Measurements from ENCODE around the gene SLC19A1.

Gene SLC19A1

GRCh38 chr21:45482899-45483821, 59.1 kb downstream of the SLC19A1 start:
- TF ChIP-seq RAD21 (IDR thresholded peaks at IDR 0.05; ENCODE audit: low read depth) (no peak), TCF12 (IDR thresholded peaks at IDR 0.05; ENCODE audit: low read depth) (no peak), TEAD4 (IDR thresholded peaks at IDR 0.05) (no peak), EGR1 (IDR thresholded peaks at IDR 0.05) (no peak), CEBPB (IDR thresholded peaks at IDR 0.05) (no peak), EP300 (IDR thresholded peaks at IDR 0.05; ENCODE audit: borderline replicate concordance) (no peak), YY1 (IDR thresholded peaks at IDR 0.05; ENCODE audit: low read depth) (no peak), FOXM1 (IDR thresholded peaks at IDR 0.05; ENCODE audit: borderline replicate concordance, low read depth) (no peak)
- TF ChIP-seq, protein P1, sequence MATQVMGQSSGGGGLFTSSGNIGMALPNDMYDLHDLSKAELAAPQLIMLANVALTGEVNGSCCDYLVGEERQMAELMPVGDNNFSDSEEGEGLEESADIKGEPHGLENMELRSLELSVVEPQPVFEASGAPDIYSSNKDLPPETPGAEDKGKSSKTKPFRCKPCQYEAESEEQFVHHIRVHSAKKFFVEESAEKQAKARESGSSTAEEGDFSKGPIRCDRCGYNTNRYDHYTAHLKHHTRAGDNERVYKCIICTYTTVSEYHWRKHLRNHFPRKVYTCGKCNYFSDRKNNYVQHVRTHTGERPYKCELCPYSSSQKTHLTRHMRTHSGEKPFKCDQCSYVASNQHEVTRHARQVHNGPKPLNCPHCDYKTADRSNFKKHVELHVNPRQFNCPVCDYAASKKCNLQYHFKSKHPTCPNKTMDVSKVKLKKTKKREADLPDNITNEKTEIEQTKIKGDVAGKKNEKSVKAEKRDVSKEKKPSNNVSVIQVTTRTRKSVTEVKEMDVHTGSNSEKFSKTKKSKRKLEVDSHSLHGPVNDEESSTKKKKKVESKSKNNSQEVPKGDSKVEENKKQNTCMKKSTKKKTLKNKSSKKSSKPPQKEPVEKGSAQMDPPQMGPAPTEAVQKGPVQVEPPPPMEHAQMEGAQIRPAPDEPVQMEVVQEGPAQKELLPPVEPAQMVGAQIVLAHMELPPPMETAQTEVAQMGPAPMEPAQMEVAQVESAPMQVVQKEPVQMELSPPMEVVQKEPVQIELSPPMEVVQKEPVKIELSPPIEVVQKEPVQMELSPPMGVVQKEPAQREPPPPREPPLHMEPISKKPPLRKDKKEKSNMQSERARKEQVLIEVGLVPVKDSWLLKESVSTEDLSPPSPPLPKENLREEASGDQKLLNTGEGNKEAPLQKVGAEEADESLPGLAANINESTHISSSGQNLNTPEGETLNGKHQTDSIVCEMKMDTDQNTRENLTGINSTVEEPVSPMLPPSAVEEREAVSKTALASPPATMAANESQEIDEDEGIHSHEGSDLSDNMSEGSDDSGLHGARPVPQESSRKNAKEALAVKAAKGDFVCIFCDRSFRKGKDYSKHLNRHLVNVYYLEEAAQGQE (IDR thresholded peaks at IDR 0.05; ENCODE audit: low read depth), result no peak
- TF ChIP-seq, protein P2, sequence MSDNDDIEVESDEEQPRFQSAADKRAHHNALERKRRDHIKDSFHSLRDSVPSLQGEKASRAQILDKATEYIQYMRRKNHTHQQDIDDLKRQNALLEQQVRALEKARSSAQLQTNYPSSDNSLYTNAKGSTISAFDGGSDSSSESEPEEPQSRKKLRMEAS (IDR thresholded peaks at IDR 0.05), result no peak

DNA sequence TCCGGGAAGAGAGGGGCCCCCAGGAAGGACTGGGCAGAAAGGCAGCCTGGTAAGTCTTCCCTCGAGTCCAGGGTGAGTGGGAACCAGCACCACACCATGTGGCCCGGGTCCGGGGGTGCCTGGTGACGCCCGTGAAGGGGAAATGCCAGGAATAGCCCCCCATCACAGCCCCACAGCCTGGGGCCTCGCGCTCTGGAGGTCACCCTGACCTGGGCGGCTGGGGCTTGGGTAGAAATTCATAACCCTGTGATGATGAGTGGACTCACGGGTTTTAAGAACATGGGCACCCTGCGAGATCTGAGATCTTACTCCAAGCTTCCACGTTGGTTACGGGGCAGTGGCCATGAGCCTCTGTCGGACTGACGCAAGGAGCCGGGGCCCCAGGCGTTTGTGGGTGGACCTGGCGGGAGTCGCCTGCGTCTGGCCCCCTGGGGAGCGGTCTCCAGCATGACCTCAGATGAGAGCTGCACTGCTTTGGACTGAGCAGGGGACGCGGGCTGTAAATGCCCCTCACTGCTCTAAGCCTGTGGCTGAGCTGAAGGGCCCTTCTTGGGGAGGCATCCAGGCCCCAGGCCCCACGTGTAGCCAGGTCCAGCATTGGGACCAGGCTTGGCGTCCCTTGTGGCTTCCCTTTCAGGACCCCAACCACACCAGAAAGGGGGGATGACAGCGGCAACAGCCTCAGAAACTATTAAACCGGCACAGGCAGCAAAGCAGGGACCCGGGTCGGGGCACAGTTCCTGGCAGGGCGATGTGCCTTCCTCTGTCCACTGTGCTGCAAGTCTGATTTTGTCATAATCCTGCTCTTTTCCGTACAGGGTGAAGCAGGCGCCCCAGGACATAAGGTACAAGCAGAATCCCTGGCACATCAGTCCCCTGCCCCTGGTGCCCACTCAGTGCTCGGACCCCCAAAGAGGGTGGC, 60.0 kb downstream of the SLC19A1 start:
- TF ChIP-seq NFIC (IDR thresholded peaks at IDR 0.05) (no peak), RAD21 (IDR thresholded peaks at IDR 0.05; ENCODE audit: low read depth) (no peak), TEAD4 (IDR thresholded peaks at IDR 0.05) (no peak), YY1 (IDR thresholded peaks at IDR 0.05; ENCODE audit: low read depth) (no peak), EP300 (IDR thresholded peaks at IDR 0.05; ENCODE audit: borderline replicate concordance) (no peak), TCF12 (IDR thresholded peaks at IDR 0.05; ENCODE audit: low read depth) (no peak)
- TF ChIP-seq, protein P3, sequence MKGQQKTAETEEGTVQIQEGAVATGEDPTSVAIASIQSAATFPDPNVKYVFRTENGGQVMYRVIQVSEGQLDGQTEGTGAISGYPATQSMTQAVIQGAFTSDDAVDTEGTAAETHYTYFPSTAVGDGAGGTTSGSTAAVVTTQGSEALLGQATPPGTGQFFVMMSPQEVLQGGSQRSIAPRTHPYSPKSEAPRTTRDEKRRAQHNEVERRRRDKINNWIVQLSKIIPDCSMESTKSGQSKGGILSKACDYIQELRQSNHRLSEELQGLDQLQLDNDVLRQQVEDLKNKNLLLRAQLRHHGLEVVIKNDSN (IDR thresholded peaks at IDR 0.05), result no peak

- TF ChIP-seq TCF12 (IDR thresholded peaks at IDR 0.05; ENCODE audit: low read depth) (no peak), TAF1 (IDR thresholded peaks at IDR 0.05; ENCODE audit: low read depth) (no peak), CEBPB (IDR thresholded peaks at IDR 0.05) (no peak), EP300 (IDR thresholded peaks at IDR 0.05; ENCODE audit: borderline replicate concordance) (no peak), ZBTB7A (IDR thresholded peaks at IDR 0.05; ENCODE audit: low read depth) (no peak), CREB1 (IDR thresholded peaks at IDR 0.05; ENCODE audit: low read depth) (no peak), FOXM1 (IDR thresholded peaks at IDR 0.05; ENCODE audit: borderline replicate concordance, low read depth) (no peak), RAD21 (IDR thresholded peaks at IDR 0.05; ENCODE audit: low read depth) (no peak), EGR1 (IDR thresholded peaks at IDR 0.05) (no peak)
- TF ChIP-seq, protein P1 (IDR thresholded peaks at IDR 0.05; ENCODE audit: low read depth), result no peak
- TF ChIP-seq, protein P2 (IDR thresholded peaks at IDR 0.05), result no peak
- TF ChIP-seq, protein P3 (IDR thresholded peaks at IDR 0.05), result no peak
These were observed 60.7 kb downstream of the SLC19A1 start for GRCh38 chr21:45481566-45481965.

GRCh38 chr21:45480701-45481500, 61.3 kb downstream of the SLC19A1 start:
- TF ChIP-seq RAD21 (IDR thresholded peaks at IDR 0.05; ENCODE audit: low read depth) (no peak), CEBPB (IDR thresholded peaks at IDR 0.05) (no peak), NFIC (IDR thresholded peaks at IDR 0.05) (no peak), TCF12 (IDR thresholded peaks at IDR 0.05; ENCODE audit: low read depth) (no peak), TAF1 (IDR thresholded peaks at IDR 0.05; ENCODE audit: low read depth) (no peak), EGR1 (IDR thresholded peaks at IDR 0.05) (no peak), ZBTB7A (IDR thresholded peaks at IDR 0.05; ENCODE audit: low read depth) (no peak), YY1 (IDR thresholded peaks at IDR 0.05; ENCODE audit: low read depth) (no peak), EP300 (IDR thresholded peaks at IDR 0.05; ENCODE audit: borderline replicate concordance) (no peak), TEAD4 (IDR thresholded peaks at IDR 0.05) (no peak), CREB1 (IDR thresholded peaks at IDR 0.05; ENCODE audit: low read depth) (no peak), FOXM1 (IDR thresholded peaks at IDR 0.05; ENCODE audit: borderline replicate concordance, low read depth) (no peak)
- TF ChIP-seq, protein P2 (IDR thresholded peaks at IDR 0.05), result no peak
- TF ChIP-seq, protein P1 (IDR thresholded peaks at IDR 0.05; ENCODE audit: low read depth), result no peak
- TF ChIP-seq, protein P3 (IDR thresholded peaks at IDR 0.05), result no peak

Data from Ishikawa (cell line).